K562 treated with DMSO at 1 percent for 12 hours (cell line): ENCODE measurements around the gene RAP2C. TPM values are rescaled to one million over a fixed set of nuclear protein-coding genes. Genes with fewer than 3 reads are reported as not detected.

Source experiments
- total RNA-seq: library from RNA; unstranded; fragments of 300-600 nt; gene quantifications from 2 replicates; pipeline ENCODE4 v1.2.3, GENCODE V29; 2022; ENCODE audit not compliant: insufficient read depth

Gene RAP2C
- total RNA-seq: 7.3 and 22.5 TPM in 2 replicates

GRCh38 chrX:132219343-132219768, at the start of gene RAP2C:
TSS of gene RAP2C (minus strand) at chrX:132219447. CDS start at chrX:132217268, 2,179 bp downstream.

Other genes starting within 250 kb of the RAP2C start
- 11.9 and 31.3 TPM in 2 replicates for gene STK26, start 196.1 kb downstream of the RAP2C start, total RNA-seq
- not detected in 2 replicates for gene FRMD7, start 91.4 kb downstream of the RAP2C start, total RNA-seq